ENCODE measurements around the gene CASZ1. TPM values are rescaled to one million over a fixed set of nuclear protein-coding genes. Genes with fewer than 3 reads are reported as not detected.

CASZ1 gene
- total and polyA plus RNA-seq, 2 experiments from 2014 or later: 6.2 to 6.7 TPM

DNA sequence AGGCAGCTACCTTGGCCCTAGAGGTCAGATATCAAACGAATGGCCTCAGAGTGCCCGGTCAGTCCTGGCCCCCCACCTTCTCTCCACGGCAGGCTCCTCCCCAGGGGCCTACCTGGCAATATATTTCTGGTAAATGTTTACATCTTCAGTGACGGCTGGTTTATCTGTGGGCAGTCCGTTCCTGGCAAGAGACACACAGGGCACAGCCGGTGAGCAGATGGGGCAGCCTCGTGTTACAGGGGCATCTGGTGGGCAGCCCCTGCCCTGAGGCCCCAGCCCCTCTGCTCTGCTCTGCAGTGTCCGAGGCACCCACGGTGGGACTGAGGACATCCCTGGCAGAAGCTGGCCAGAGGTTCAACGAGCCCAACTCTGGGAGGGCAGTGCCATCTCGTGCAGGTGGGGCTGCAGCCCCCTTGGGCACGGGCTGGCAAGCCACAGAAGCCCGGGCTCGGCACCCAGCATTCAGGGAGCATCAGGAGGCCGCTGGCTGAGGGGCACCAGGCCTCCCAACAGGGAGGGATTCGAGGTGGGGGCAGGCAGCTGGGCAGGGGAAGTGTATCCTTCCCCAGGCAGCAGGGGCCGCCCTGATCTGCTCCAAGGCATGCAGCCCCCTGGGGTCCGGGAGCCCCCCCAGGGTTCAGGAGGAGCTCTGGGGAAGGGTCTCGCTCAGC is 137.9 kb downstream of the CASZ1 start:
- no peak for DNase-seq (ENCODE audit: low spot score)
- no peak overlapping the region for H3K4me3 Mint-ChIP-seq
- no peaks in the 10 kb centered on the region for H3K27me3 ChIP-seq (ENCODE audit: insufficient read depth)
- peaks cover 7% of the 10 kb centered on the region for H3F3A ChIP-seq (replicated peaks; ENCODE audit: low read depth)
- no peak for ATAC-seq
- no peak overlapping the region for H3K4me3 ChIP-seq
- no peaks in the 10 kb centered on the region for H3K4me1 ChIP-seq (ENCODE audit: insufficient read depth)
- no peaks in the 10 kb centered on the region for H3K9me2 ChIP-seq (ENCODE audit: insufficient read depth)
- H3K4me2 ChIP-seq: no peak overlapping the region
- H3K36me3 Mint-ChIP-seq (ENCODE audit: low read depth): no peaks in the 10 kb centered on the region
- TF ChIP-seq ZNF114 (CRISPR knock-in tag; IDR thresholded peaks at IDR 0.05) (no peak), NANOG (IDR thresholded peaks at IDR 0.05; ENCODE audit: borderline replicate concordance) (no peak), POLR2AphosphoS5 (IDR thresholded peaks at IDR 0.05; ENCODE audit: low read depth) (no peak), JUNB (IDR thresholded peaks at IDR 0.05; ENCODE audit: unreplicated experiment) (no peak), EZH2 (IDR thresholded peaks at IDR 0.05; ENCODE audit: low read depth, unreplicated experiment) (no peak), EZH2phosphoT487 (IDR thresholded peaks at IDR 0.05; ENCODE audit: unreplicated experiment) (no peak), CREB1 (CRISPR knock-in tag; IDR thresholded peaks at IDR 0.05; ENCODE audit: low read depth) (no peak), STAT1 (IDR thresholded peaks at IDR 0.05; ENCODE audit: unreplicated experiment) (no peak)
- TF ChIP-seq, protein P1, sequence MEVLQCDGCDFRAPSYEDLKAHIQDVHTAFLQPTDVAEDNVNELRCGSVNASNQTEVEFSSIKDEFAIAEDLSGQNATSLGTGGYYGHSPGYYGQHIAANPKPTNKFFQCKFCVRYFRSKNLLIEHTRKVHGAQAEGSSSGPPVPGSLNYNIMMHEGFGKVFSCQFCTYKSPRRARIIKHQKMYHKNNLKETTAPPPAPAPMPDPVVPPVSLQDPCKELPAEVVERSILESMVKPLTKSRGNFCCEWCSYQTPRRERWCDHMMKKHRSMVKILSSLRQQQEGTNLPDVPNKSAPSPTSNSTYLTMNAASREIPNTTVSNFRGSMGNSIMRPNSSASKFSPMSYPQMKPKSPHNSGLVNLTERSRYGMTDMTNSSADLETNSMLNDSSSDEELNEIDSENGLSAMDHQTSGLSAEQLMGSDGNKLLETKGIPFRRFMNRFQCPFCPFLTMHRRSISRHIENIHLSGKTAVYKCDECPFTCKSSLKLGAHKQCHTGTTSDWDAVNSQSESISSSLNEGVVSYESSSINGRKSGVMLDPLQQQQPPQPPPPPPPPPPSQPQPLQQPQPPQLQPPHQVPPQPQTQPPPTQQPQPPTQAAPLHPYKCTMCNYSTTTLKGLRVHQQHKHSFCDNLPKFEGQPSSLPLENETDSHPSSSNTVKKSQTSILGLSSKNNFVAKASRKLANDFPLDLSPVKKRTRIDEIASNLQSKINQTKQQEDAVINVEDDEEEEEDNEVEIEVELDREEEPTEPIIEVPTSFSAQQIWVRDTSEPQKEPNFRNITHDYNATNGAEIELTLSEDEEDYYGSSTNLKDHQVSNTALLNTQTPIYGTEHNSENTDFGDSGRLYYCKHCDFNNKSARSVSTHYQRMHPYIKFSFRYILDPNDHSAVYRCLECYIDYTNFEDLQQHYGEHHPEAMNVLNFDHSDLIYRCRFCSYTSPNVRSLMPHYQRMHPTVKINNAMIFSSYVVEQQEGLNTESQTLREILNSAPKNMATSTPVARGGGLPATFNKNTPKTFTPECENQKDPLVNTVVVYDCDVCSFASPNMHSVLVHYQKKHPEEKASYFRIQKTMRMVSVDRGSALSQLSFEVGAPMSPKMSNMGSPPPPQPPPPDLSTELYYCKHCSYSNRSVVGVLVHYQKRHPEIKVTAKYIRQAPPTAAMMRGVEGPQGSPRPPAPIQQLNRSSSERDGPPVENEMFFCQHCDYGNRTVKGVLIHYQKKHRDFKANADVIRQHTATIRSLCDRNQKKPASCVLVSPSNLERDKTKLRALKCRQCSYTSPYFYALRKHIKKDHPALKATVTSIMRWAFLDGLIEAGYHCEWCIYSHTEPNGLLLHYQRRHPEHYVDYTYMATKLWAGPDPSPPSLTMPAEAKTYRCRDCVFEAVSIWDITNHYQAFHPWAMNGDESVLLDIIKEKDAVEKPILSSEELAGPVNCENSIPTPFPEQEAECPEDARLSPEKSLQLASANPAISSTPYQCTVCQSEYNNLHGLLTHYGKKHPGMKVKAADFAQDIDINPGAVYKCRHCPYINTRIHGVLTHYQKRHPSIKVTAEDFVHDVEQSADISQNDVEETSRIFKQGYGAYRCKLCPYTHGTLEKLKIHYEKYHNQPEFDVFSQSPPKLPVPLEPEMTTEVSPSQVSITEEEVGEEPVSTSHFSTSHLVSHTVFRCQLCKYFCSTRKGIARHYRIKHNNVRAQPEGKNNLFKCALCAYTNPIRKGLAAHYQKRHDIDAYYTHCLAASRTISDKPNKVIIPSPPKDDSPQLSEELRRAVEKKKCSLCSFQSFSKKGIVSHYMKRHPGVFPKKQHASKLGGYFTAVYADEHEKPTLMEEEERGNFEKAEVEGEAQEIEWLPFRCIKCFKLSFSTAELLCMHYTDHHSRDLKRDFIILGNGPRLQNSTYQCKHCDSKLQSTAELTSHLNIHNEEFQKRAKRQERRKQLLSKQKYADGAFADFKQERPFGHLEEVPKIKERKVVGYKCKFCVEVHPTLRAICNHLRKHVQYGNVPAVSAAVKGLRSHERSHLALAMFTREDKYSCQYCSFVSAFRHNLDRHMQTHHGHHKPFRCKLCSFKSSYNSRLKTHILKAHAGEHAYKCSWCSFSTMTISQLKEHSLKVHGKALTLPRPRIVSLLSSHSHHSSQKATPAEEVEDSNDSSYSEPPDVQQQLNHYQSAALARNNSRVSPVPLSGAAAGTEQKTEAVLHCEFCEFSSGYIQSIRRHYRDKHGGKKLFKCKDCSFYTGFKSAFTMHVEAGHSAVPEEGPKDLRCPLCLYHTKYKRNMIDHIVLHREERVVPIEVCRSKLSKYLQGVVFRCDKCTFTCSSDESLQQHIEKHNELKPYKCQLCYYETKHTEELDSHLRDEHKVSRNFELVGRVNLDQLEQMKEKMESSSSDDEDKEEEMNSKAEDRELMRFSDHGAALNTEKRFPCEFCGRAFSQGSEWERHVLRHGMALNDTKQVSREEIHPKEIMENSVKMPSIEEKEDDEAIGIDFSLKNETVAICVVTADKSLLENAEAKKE (CRISPR knock-in tag; IDR thresholded peaks at IDR 0.05): no peak
- TF ChIP-seq, protein P2, sequence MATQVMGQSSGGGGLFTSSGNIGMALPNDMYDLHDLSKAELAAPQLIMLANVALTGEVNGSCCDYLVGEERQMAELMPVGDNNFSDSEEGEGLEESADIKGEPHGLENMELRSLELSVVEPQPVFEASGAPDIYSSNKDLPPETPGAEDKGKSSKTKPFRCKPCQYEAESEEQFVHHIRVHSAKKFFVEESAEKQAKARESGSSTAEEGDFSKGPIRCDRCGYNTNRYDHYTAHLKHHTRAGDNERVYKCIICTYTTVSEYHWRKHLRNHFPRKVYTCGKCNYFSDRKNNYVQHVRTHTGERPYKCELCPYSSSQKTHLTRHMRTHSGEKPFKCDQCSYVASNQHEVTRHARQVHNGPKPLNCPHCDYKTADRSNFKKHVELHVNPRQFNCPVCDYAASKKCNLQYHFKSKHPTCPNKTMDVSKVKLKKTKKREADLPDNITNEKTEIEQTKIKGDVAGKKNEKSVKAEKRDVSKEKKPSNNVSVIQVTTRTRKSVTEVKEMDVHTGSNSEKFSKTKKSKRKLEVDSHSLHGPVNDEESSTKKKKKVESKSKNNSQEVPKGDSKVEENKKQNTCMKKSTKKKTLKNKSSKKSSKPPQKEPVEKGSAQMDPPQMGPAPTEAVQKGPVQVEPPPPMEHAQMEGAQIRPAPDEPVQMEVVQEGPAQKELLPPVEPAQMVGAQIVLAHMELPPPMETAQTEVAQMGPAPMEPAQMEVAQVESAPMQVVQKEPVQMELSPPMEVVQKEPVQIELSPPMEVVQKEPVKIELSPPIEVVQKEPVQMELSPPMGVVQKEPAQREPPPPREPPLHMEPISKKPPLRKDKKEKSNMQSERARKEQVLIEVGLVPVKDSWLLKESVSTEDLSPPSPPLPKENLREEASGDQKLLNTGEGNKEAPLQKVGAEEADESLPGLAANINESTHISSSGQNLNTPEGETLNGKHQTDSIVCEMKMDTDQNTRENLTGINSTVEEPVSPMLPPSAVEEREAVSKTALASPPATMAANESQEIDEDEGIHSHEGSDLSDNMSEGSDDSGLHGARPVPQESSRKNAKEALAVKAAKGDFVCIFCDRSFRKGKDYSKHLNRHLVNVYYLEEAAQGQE (IDR thresholded peaks at IDR 0.05; ENCODE audit: unreplicated experiment): no peak
- TF ChIP-seq, protein P3, sequence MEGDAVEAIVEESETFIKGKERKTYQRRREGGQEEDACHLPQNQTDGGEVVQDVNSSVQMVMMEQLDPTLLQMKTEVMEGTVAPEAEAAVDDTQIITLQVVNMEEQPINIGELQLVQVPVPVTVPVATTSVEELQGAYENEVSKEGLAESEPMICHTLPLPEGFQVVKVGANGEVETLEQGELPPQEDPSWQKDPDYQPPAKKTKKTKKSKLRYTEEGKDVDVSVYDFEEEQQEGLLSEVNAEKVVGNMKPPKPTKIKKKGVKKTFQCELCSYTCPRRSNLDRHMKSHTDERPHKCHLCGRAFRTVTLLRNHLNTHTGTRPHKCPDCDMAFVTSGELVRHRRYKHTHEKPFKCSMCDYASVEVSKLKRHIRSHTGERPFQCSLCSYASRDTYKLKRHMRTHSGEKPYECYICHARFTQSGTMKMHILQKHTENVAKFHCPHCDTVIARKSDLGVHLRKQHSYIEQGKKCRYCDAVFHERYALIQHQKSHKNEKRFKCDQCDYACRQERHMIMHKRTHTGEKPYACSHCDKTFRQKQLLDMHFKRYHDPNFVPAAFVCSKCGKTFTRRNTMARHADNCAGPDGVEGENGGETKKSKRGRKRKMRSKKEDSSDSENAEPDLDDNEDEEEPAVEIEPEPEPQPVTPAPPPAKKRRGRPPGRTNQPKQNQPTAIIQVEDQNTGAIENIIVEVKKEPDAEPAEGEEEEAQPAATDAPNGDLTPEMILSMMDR (conservative IDR thresholded peaks at IDR 0.05; ENCODE audit: low read depth in 2 of 2): no peak
- TF ChIP-seq, protein P4, sequence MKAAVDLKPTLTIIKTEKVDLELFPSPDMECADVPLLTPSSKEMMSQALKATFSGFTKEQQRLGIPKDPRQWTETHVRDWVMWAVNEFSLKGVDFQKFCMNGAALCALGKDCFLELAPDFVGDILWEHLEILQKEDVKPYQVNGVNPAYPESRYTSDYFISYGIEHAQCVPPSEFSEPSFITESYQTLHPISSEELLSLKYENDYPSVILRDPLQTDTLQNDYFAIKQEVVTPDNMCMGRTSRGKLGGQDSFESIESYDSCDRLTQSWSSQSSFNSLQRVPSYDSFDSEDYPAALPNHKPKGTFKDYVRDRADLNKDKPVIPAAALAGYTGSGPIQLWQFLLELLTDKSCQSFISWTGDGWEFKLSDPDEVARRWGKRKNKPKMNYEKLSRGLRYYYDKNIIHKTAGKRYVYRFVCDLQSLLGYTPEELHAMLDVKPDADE (IDR thresholded peaks at IDR 0.05): no peak
- peaks cover 7% of the 10 kb centered on the region for H3K27me3 Mint-ChIP-seq (ENCODE audit: insufficient read depth, low read depth, poor library complexity)
- H2AFZ ChIP-seq: no peak overlapping the region
- H3K27ac Mint-ChIP-seq: no peak overlapping the region
- no peaks in the 10 kb centered on the region for H4K20me1 ChIP-seq (replicated peaks; ENCODE audit: insufficient read depth)
- H3K27ac ChIP-seq (ENCODE audit: low read depth): no peak overlapping the region
- H3K4me1 Mint-ChIP-seq: peaks cover 2% of the 10 kb centered on the region; the same call in 2 of the 3 replicates
- H3K9me3 Mint-ChIP-seq: no peaks in the 10 kb centered on the region
- no peaks in the 10 kb centered on the region for H3K79me2 ChIP-seq (replicated peaks; ENCODE audit: insufficient read depth)
- H3K36me3 ChIP-seq (ENCODE audit: insufficient read depth): no peaks in the 10 kb centered on the region
